ENCODE measurements around the gene PRPF8. TPM values are rescaled to one million over a fixed set of nuclear protein-coding genes. Genes with fewer than 3 reads are reported as not detected.

Gene PRPF8
- total RNA-seq, 2 donors from 2014 or later: 298 to 375 TPM

DNA sequence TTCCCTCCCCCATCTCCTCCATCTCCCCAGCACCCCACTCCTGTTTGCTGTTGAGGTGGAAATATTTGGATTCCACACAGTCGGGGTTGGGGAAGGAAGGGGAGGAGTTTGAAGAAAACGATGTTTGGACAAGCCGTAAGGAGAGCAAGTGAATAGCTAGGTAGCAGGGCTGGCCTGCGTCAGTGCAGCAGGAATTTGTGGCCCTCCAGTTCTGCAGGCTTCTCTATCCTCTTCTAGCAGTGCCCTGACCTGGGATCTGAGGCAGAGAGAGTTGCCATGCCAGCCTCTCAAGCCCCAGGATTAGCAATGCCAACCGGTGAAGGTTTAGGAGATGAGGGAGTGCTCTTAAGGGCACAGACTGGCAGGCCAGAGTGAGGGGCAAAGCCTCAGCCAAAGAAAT lies 13.0 kb upstream of the PRPF8 start:
- H3K4me1 Mint-ChIP-seq: peaks cover 1% of the 10 kb centered on the region
- DNase-seq: no peak
- no peak overlapping the region for H3K27ac Mint-ChIP-seq
- no peaks in the 10 kb centered on the region for H3K36me3 ChIP-seq (ENCODE audit: control insufficient read depth, insufficient read depth, low read length)
- H3K4me3 Mint-ChIP-seq: no peak overlapping the region
- no peaks in the 10 kb centered on the region for H3K27me3 ChIP-seq (ENCODE audit: control insufficient read depth, insufficient read depth, low read length, poor library complexity, severe bottlenecking)
- H3K4me3 ChIP-seq (ENCODE audit: low read length): no peak overlapping the region
- H3K27ac ChIP-seq (ENCODE audit: low read depth, low read length): no peak overlapping the region
- H3K4me1 ChIP-seq (ENCODE audit: control insufficient read depth, insufficient read depth, low read length): no peaks in the 10 kb centered on the region
- peaks cover 6% of the 10 kb centered on the region for H3K27me3 Mint-ChIP-seq (ENCODE audit: insufficient read depth)
- no peak overlapping the region for H3K9ac ChIP-seq (ENCODE audit: extremely low read depth, low read length, poor library complexity, severe bottlenecking)
- TF ChIP-seq, protein P1, sequence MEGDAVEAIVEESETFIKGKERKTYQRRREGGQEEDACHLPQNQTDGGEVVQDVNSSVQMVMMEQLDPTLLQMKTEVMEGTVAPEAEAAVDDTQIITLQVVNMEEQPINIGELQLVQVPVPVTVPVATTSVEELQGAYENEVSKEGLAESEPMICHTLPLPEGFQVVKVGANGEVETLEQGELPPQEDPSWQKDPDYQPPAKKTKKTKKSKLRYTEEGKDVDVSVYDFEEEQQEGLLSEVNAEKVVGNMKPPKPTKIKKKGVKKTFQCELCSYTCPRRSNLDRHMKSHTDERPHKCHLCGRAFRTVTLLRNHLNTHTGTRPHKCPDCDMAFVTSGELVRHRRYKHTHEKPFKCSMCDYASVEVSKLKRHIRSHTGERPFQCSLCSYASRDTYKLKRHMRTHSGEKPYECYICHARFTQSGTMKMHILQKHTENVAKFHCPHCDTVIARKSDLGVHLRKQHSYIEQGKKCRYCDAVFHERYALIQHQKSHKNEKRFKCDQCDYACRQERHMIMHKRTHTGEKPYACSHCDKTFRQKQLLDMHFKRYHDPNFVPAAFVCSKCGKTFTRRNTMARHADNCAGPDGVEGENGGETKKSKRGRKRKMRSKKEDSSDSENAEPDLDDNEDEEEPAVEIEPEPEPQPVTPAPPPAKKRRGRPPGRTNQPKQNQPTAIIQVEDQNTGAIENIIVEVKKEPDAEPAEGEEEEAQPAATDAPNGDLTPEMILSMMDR (conservative IDR thresholded peaks at IDR 0.05): no peak
- peaks cover 9% of the 10 kb centered on the region for H3K9me3 Mint-ChIP-seq
- WGBS, 2 experiments (ENCODE audit: insufficient coverage in 1 of 2, insufficient read length in 1 of 2): 65 to 82% methylated on average over 4 to 5 of the region's 5 CpGs
- no peaks in the 10 kb centered on the region for H3K36me3 Mint-ChIP-seq (ENCODE audit: low read depth)
- H3K9me3 ChIP-seq (ENCODE audit: control insufficient read depth, low read length): no peaks in the 10 kb centered on the region

- Histone ChIP-seq H3K9me3 (ENCODE audit: control insufficient read depth, low read length) (no peaks in the 10 kb centered on the region), H3K4me1 (ENCODE audit: control insufficient read depth, insufficient read depth, low read length) (no peaks in the 10 kb centered on the region), H3K27ac (ENCODE audit: low read depth, low read length) (no peak overlapping the region), H3K36me3 (ENCODE audit: control insufficient read depth, insufficient read depth, low read length) (no peaks in the 10 kb centered on the region), H3K27me3 (ENCODE audit: control insufficient read depth, insufficient read depth, low read length, poor library complexity, severe bottlenecking) (no peaks in the 10 kb centered on the region), H3K9ac (ENCODE audit: extremely low read depth, low read length, poor library complexity, severe bottlenecking) (no peak overlapping the region), H3K4me3 (ENCODE audit: low read length) (no peak overlapping the region)
- Mint-ChIP-seq H3K36me3 (ENCODE audit: low read depth) (no peaks in the 10 kb centered on the region), H3K9me3 (peaks cover 23% of the 10 kb centered on the region), H3K4me1 (peaks cover 1% of the 10 kb centered on the region), H3K27me3 (ENCODE audit: insufficient read depth) (peaks cover 6% of the 10 kb centered on the region), H3K4me3 (no peak overlapping the region), H3K27ac (no peak overlapping the region)
- DNase-seq: no peak
- TF ChIP-seq, protein P1 (conservative IDR thresholded peaks at IDR 0.05): no peak
- WGBS, 2 experiments (ENCODE audit: insufficient coverage in 1 of 2, insufficient read length in 1 of 2): 93 to 94% methylated on average over 6 to 8 of the region's 8 CpGs
Measured at GRCh38 chr17:1695365-1695764, 10.7 kb upstream of the PRPF8 start.

GRCh38 chr17:1693339-1693738 lies 8.7 kb upstream of the PRPF8 start:
- Histone ChIP-seq H3K4me3 (ENCODE audit: low read length) (no peak overlapping the region), H3K9me3 (ENCODE audit: control insufficient read depth, low read length) (no peaks in the 10 kb centered on the region), H3K27me3 (ENCODE audit: control insufficient read depth, insufficient read depth, low read length, poor library complexity, severe bottlenecking) (no peaks in the 10 kb centered on the region), H3K4me1 (ENCODE audit: control insufficient read depth, insufficient read depth, low read length) (no peaks in the 10 kb centered on the region), H3K36me3 (ENCODE audit: control insufficient read depth, insufficient read depth, low read length) (no peaks in the 10 kb centered on the region), H3K9ac (ENCODE audit: extremely low read depth, low read length, poor library complexity, severe bottlenecking) (no peak overlapping the region), H3K27ac (ENCODE audit: low read depth, low read length) (no peak overlapping the region)
- no peak for DNase-seq
- H3K4me3 Mint-ChIP-seq: no peak overlapping the region
- H3K9me3 Mint-ChIP-seq: peaks cover 28% of the 10 kb centered on the region
- H3K27me3 Mint-ChIP-seq (ENCODE audit: insufficient read depth): peaks cover 6% of the 10 kb centered on the region
- 78 to 82% methylated on average over 6 to 7 of the region's 7 CpGs for WGBS, 2 experiments (ENCODE audit: insufficient coverage in 1 of 2, insufficient read length in 1 of 2)
- peaks cover 1% of the 10 kb centered on the region for H3K4me1 Mint-ChIP-seq
- H3K36me3 Mint-ChIP-seq (ENCODE audit: low read depth): no peaks in the 10 kb centered on the region
- TF ChIP-seq, protein P1 (conservative IDR thresholded peaks at IDR 0.05): no peak
- no peak overlapping the region for H3K27ac Mint-ChIP-seq

All from endodermal cell (in vitro differentiated cells).